Neural progenitor cell (in vitro differentiated cells): ENCODE measurements around the gene STK4.

Experiments used
- CTCF ChIP-seq: fragments of 200-600 bp; sonication (generic); IDR thresholded peaks from 2 replicates; pipeline ENCODE4 v1.5.1; 2017; ENCODE audit warnings: antibody characterized with exemption, mild to moderate bottlenecking
- EZH2 ChIP-seq: fragments of 200-600 bp; sonication (generic); IDR thresholded peaks from 2 replicates; pipeline ENCODE4 v1.6.1; 2017; ENCODE audit warnings: antibody characterized with exemption, mild to moderate bottlenecking, moderate library complexity

- TF ChIP-seq CTCF (no peak), EZH2 (no peak)
These were observed 24.1 kb downstream of the STK4 start for GRCh38 chr20:44990425-44990824.
